Endothelial cell of umbilical vein (primary cell): ENCODE measurements around the gene NANP. TPM values are rescaled to one million over a fixed set of nuclear protein-coding genes. Genes with fewer than 3 reads are reported as not detected.

ENCODE experiments used
- BruUV-seq: library from RNA; stranded (reverse); fragments of 400-500 nt; replicated peaks from 2 replicates; lab custom pipeline; 2021; lab: Mats Ljungman, UMichigan
- CTCF ChIA-PET: fragments of 300-600, 350-600 bp; sonication (Branson Sonifier 250); formaldehyde crosslinking; loops from one replicate; lab custom pipeline; 2021; ENCODE audit warnings: antibody characterized with exemption, inconsistent platforms; lab: Charles Lee
- POLR2A ChIA-PET: fragments of 300-600, 350-600 bp; sonication (Branson Sonifier 250); formaldehyde crosslinking; loops from one replicate; lab custom pipeline; 2021; ENCODE audit warnings: antibody characterized with exemption, inconsistent platforms; lab: Charles Lee
- DNase-seq: peaks from one replicate; pipeline ENCODE4 v3.0.0-alpha.2; 2011; ENCODE audit warnings: low read depth, low spot score
- FAIRE-seq: peaks from 2 replicates; lab custom pipeline; 2011; peaks lifted over from hg19 to GRCh38; lab: Jason Lieb, UNC
- H2AFZ ChIP-seq: 2 replicates; pipeline ENCODE4 v1.6.0; 2012; ENCODE audit warnings: low read depth, low read length, control low read depth, inconsistent platforms
- H3K27ac ChIP-seq: 2 replicates; pipeline ENCODE4 v1.5.1; 2011; ENCODE audit warnings: low read depth, mild to moderate bottlenecking, control low read depth, low read length, moderate library complexity; ENCODE audit not compliant: insufficient read depth
- H3K27me3 ChIP-seq, 2 experiments: 2 replicates each; pipeline versions ENCODE4 v1.6.0 to v1.6.1; 2011; ENCODE audit warnings: low read length in 2 of 2, mixed read lengths in 1 of 2; ENCODE audit not compliant: control insufficient read depth in 2 of 2, insufficient read depth in 2 of 2
- H3K36me3 ChIP-seq, 2 experiments: 2 replicates in 1 of 2; 3 replicates in 1 of 2; pipeline ENCODE4 v1.5.1; 2011; ENCODE audit warnings: low read length in 2 of 2, mild to moderate bottlenecking in 1 of 2, moderate library complexity in 1 of 2; ENCODE audit not compliant: control insufficient read depth in 2 of 2, insufficient read depth in 2 of 2; ENCODE audit errors: extremely low read depth in 1 of 2
- H3K4me1 ChIP-seq: 3 replicates; pipeline ENCODE4 v1.5.1; 2011; ENCODE audit warnings: mild to moderate bottlenecking, low read length; ENCODE audit not compliant: control insufficient read depth, insufficient read depth; ENCODE audit errors: extremely low read depth
- H3K4me2 ChIP-seq: 2 replicates; pipeline ENCODE4 v1.6.1; 2011; ENCODE audit warnings: low read length, control low read depth, mixed read lengths; ENCODE audit not compliant: insufficient read depth
- H3K4me3 ChIP-seq, 3 experiments: fragments of 200-600 bp in 1 of 3; sonication (generic), shearing (Covaris generic) in 1 of 3; replicated peaks in 1 of 3; 2 replicates each; pipeline ENCODE4 v1.5.1; 2011 to 2016; ENCODE audit warnings: control low read depth in 3 of 3, low read length in 3 of 3, mild to moderate bottlenecking in 2 of 3, inconsistent platforms in 1 of 3, low read depth in 1 of 3, moderate library complexity in 1 of 3; ENCODE audit not compliant: insufficient read depth in 1 of 3
- H3K79me2 ChIP-seq: 2 replicates; pipeline ENCODE4 v1.6.0; 2012; ENCODE audit warnings: low read length, inconsistent platforms; ENCODE audit not compliant: control insufficient read depth, insufficient read depth
- H3K9ac ChIP-seq: replicated peaks from 2 replicates; pipeline ENCODE3; 2011; ENCODE audit warnings: low read length, control low read depth; ENCODE audit not compliant: insufficient read depth; ENCODE audit errors: extremely low read depth
- H3K9me1 ChIP-seq: replicated peaks from 3 replicates; pipeline ENCODE4 v1.6.0; 2011; ENCODE audit warnings: mild to moderate bottlenecking, low read length; ENCODE audit not compliant: control insufficient read depth, insufficient read depth; ENCODE audit errors: extremely low read depth
- H3K9me3 ChIP-seq: replicated peaks from 2 replicates; pipeline ENCODE4 v1.5.1; 2012; ENCODE audit warnings: low read length, inconsistent platforms; ENCODE audit not compliant: control insufficient read depth, insufficient read depth
- H4K20me1 ChIP-seq: replicated peaks from 2 replicates; pipeline ENCODE3; 2011; ENCODE audit warnings: mild to moderate bottlenecking, low read length; ENCODE audit not compliant: control insufficient read depth, insufficient read depth; ENCODE audit errors: extremely low read depth
- EZH2 ChIP-seq: IDR thresholded peaks from 2 replicates; pipeline ENCODE4 v1.6.1; 2012; ENCODE audit warnings: borderline replicate concordance, low read depth, mild to moderate bottlenecking, moderate library complexity, low read length, inconsistent platforms; ENCODE audit not compliant: severe bottlenecking
- FOS ChIP-seq: IDR thresholded peaks from 2 replicates; pipeline ENCODE4 v1.6.1; 2011; ENCODE audit warnings: mild to moderate bottlenecking, low read length, moderate library complexity, borderline replicate concordance; ENCODE audit not compliant: insufficient read depth
- GATA2 ChIP-seq: IDR thresholded peaks from 2 replicates; pipeline ENCODE4 v1.7.0; 2011; ENCODE audit warnings: low read depth, mild to moderate bottlenecking, moderate library complexity, mixed read lengths, low read length; ENCODE audit not compliant: insufficient read length, insufficient read depth
- JUN ChIP-seq: IDR thresholded peaks from 2 replicates; pipeline ENCODE4 v1.6.1; 2011; ENCODE audit warnings: borderline replicate concordance, low read depth; ENCODE audit not compliant: insufficient read length, insufficient read depth
- MAX ChIP-seq: IDR thresholded peaks from 2 replicates; pipeline ENCODE4 v1.6.1; 2011; ENCODE audit not compliant: insufficient read depth, insufficient read length
- MYC ChIP-seq: IDR thresholded peaks from one replicate; pipeline ENCODE4 v1.6.1; 2011; ENCODE audit warnings: mild to moderate bottlenecking, low read depth, low read length
- POLR2AphosphoS5 ChIP-seq: IDR thresholded peaks from 2 replicates; pipeline ENCODE4 v1.6.1; 2012; ENCODE audit warnings: low read depth, mild to moderate bottlenecking, control low read depth, low read length, moderate library complexity; ENCODE audit not compliant: insufficient read depth
- dilution Hi-C: fragments of 300-500 bp; cut with MboI; formaldehyde crosslinking; loops from one replicate; pipeline ENCODE4 v1.15.0; 2019; ENCODE audit warnings: low sequenced_read_pairs; ENCODE audit not compliant: extremely low pct_ligation_motif_present
- intact Hi-C: fragments of 100-400 bp; cut with micrococcal nuclease; formaldehyde crosslinking; loops from one replicate; pipeline ENCODE4 v1.10.0; 2022
- polyA plus RNA-seq, 4 experiments: library from polyadenylated mRNA; depleted of rRNA in 3 of 4; stranded (reverse) in 3 of 4; unstranded in 1 of 4; fragments of >200 nt; gene quantifications; 2 replicates each; pipeline versions ENCODE4 v1.2.1 to v1.2.3, GENCODE V29; 2011 to 2012; ENCODE audit warnings: missing spikeins in 1 of 4
- total RNA-seq: library from RNA; stranded (reverse); gene quantifications from 2 replicates; pipeline ENCODE4 v1.2.3, GENCODE V29; 2021
- TF ChIP-seq, protein P1 (sequence below), 2 donors: IDR thresholded peaks; 1 replicate in 1 of 2; 2 replicates in 1 of 2; pipeline ENCODE4 v1.5.1; 2011; ENCODE audit warnings: low read length in 2 of 2, mild to moderate bottlenecking in 2 of 2, moderate library complexity in 2 of 2, control low read depth in 1 of 2, inconsistent platforms in 1 of 2, low read depth in 1 of 2; ENCODE audit not compliant: insufficient read depth in 1 of 2; ENCODE audit errors: extremely low read depth in 1 of 2

NANP gene
- total and polyA plus RNA-seq, 2 donors (not counting 3 experiments of a cell fraction or from before 2014, with no cell fraction given): 4.2 to 7.5 TPM

- H3K79me2 ChIP-seq: peaks cover 9% of the 10 kb centered on the region
- FAIRE-seq: no peak
- dilution Hi-C loops: no loop called here
- no peak overlapping the region for H3K27ac ChIP-seq
- H2AFZ ChIP-seq: no peak overlapping the region
- peaks cover 0 to 5% of the 10 kb centered on the region in 2 experiments for H3K36me3 ChIP-seq
- H3K9me1 ChIP-seq: no peaks in the 10 kb centered on the region
- no peaks in the 10 kb centered on the region for H3K4me1 ChIP-seq
- H3K27me3 ChIP-seq: no peaks in the 10 kb centered on the region
- peak; percentile 17 for DNase-seq
- no TSS peak for BruUV-seq
- H3K4me3 ChIP-seq: no peak overlapping the region
- CTCF ChIA-PET: no interaction called here
- no peak overlapping the region for H3K4me2 ChIP-seq
- H3K9me3 ChIP-seq: no peaks in the 10 kb centered on the region
- POLR2A ChIA-PET: no interaction called here
- no peak overlapping the region for H3K9ac ChIP-seq
- no peaks in the 10 kb centered on the region for H4K20me1 ChIP-seq
- intact Hi-C loops: no loop called here
- no peak for TF ChIP-seq MAX
Observed at GRCh38 chr20:25565578-25566157, 58.1 kb downstream of the NANP start.

- Histone ChIP-seq H4K20me1 (no peaks in the 10 kb centered on the region), H3K9me3 (no peaks in the 10 kb centered on the region), H3K4me3 (no peak overlapping the region), H3K36me3 (no peaks in the 10 kb centered on the region), H3K79me2 (peaks cover 6% of the 10 kb centered on the region), H3K4me1 (no peaks in the 10 kb centered on the region), H3K27ac (no peak overlapping the region), H3K4me2 (no peak overlapping the region), H3K27me3 (no peaks in the 10 kb centered on the region), H3K9ac (no peak overlapping the region), H2AFZ (no peak overlapping the region), H3K9me1 (no peaks in the 10 kb centered on the region)
- CTCF ChIA-PET: no interaction called here
- FAIRE-seq: no peak
- intact Hi-C loops (no loop called here), dilution Hi-C loops (no loop called here)
- TF ChIP-seq JUN: no peak
- no peak for TF ChIP-seq FOS
- TF ChIP-seq GATA2: no peak
- TF ChIP-seq, protein P1, sequence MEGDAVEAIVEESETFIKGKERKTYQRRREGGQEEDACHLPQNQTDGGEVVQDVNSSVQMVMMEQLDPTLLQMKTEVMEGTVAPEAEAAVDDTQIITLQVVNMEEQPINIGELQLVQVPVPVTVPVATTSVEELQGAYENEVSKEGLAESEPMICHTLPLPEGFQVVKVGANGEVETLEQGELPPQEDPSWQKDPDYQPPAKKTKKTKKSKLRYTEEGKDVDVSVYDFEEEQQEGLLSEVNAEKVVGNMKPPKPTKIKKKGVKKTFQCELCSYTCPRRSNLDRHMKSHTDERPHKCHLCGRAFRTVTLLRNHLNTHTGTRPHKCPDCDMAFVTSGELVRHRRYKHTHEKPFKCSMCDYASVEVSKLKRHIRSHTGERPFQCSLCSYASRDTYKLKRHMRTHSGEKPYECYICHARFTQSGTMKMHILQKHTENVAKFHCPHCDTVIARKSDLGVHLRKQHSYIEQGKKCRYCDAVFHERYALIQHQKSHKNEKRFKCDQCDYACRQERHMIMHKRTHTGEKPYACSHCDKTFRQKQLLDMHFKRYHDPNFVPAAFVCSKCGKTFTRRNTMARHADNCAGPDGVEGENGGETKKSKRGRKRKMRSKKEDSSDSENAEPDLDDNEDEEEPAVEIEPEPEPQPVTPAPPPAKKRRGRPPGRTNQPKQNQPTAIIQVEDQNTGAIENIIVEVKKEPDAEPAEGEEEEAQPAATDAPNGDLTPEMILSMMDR (IDR thresholded peaks at IDR 0.05; ENCODE audit: extremely low read depth in 1 of 2, insufficient read depth in 1 of 2, low read depth in 1 of 2, low read length in 2 of 2): no peak
- no peak for TF ChIP-seq EZH2
- no peak for TF ChIP-seq POLR2AphosphoS5
- no peak for TF ChIP-seq MYC
- TF ChIP-seq MAX: no peak
- BruUV-seq: no TSS peak
- POLR2A ChIA-PET: interaction anchor here (0.7 kb wide), 1 partner anchor 9 kb away, joined by 4 read pairs; no protein-coding TSS in a partner anchor
- DNase-seq: no peak
Observed at GRCh38 chr20:25563876-25564275, 59.9 kb downstream of the NANP start.
